GM13976 (cell line): ENCODE data around the gene NEU4.

Experiments
- DNase-seq: peaks from one replicate; pipeline ENCODE4 v3.0.0; 2012; ENCODE audit warnings: low spot score
- CTCF ChIP-seq: IDR thresholded peaks from 2 replicates; pipeline ENCODE4 v1.5.1; 2012; ENCODE audit warnings: borderline replicate concordance, mild to moderate bottlenecking; ENCODE audit not compliant: insufficient read depth; ENCODE audit errors: extremely low read depth, missing control alignments, control extremely low read depth
- in situ Hi-C: fragments of 300-500 bp; cut with MboI; formaldehyde crosslinking; loops from one replicate; pipeline ENCODE4 v1.12.0; 2022; ENCODE audit warnings: low sequenced_read_pairs, mixed read lengths, inconsistent platforms; ENCODE audit not compliant: unreplicated experiment

Gene NEU4

GRCh38 chr2:241858206-241859016 is 49.4 kb downstream of the NEU4 start, which contains the start of gene PDCD1:
Gene PDCD1, minus strand, starts transcription at chr2:241858894. Its CDS starts 56 bp downstream, at chr2:241858838.
- TF ChIP-seq CTCF, result no peak
- peak; percentile 84 for DNase-seq
- in situ Hi-C loops, result no loop called here

GRCh38 chr2:241859017-241859435 is 50.0 kb downstream of the NEU4 start:
- DNase-seq, result no peak
- TF ChIP-seq CTCF, result no peak
- in situ Hi-C loops, result no loop called here

- in situ Hi-C loops, result no loop called here
Observed at GRCh38 chr2:241859436-241860183, 50.6 kb downstream of the NEU4 start.

GRCh38 chr2:241860184-241861078 is 51.4 kb downstream of the NEU4 start:
- no peak for DNase-seq
- TF ChIP-seq CTCF, result no peak
- in situ Hi-C loops, result no loop called here

More at GRCh38 chr2:241859436-241860183, 50.6 kb downstream of the NEU4 start:
- TF ChIP-seq CTCF, result no peak
- DNase-seq, result peak; percentile 90

- DNase-seq, result no peak
- in situ Hi-C loops, result no loop called here
- no peak for TF ChIP-seq CTCF
Observed at GRCh38 chr2:241861264-241861663, 52.3 kb downstream of the NEU4 start.

GRCh38 chr2:241862093-241862492 is 53.1 kb downstream of the NEU4 start:
- no peak for DNase-seq
- in situ Hi-C loops, result no loop called here
- no peak for TF ChIP-seq CTCF
